H1 (cell line): Measurements from ENCODE around the gene CTSW. TPM values are rescaled to one million over a fixed set of nuclear protein-coding genes. Genes with fewer than 3 reads are reported as not detected.

Experiments
- CBX5 ChIP-seq: fragments of 300-800, 300-1000 bp; sonication (generic); IDR thresholded peaks from 2 replicates; pipeline ENCODE4 v1.7.1; 2016; ENCODE audit warnings: antibody characterized with exemption, low read length, low read depth
- CTBP2 ChIP-seq: IDR thresholded peaks from 2 replicates; pipeline ENCODE4 v1.7.0; 2011; ENCODE audit warnings: borderline replicate concordance, mild to moderate bottlenecking, moderate library complexity, mixed read lengths, low read length; ENCODE audit not compliant: insufficient read depth, insufficient read length
- FOSL1 ChIP-seq: IDR thresholded peaks from 2 replicates; pipeline ENCODE4 v1.6.1; 2011; ENCODE audit warnings: mild to moderate bottlenecking, low read depth, low read length, moderate library complexity; ENCODE audit not compliant: insufficient read depth
- RFX5 ChIP-seq: IDR thresholded peaks from 2 replicates; pipeline ENCODE4 v1.6.1; 2011; ENCODE audit warnings: low read depth, low read length, improper control_type of control experiment, borderline replicate concordance
- SAP30 ChIP-seq: fragments of 300-600 bp; sonication (generic); IDR thresholded peaks from 2 replicates; pipeline ENCODE4 v1.7.1; 2012; ENCODE audit warnings: low read length, moderate library complexity, mild to moderate bottlenecking, inconsistent platforms; ENCODE audit not compliant: insufficient read depth, insufficient replicate concordance
- polyA plus RNA-seq, 7 experiments: library from polyadenylated mRNA; depleted of rRNA in 3 of 7; stranded (reverse) in 5 of 7; unstranded in 2 of 7; fragments of >200 nt in 5 of 7; fragments of 200-250 nt in 2 of 7; gene quantifications; 1 replicate in 5 of 7; 2 replicates in 1 of 7; 4 replicates in 1 of 7; pipeline versions ENCODE4 v1.2.1 to v1.2.3, GENCODE V29; 2011 to 2013; ENCODE audit warnings: missing spikeins in 2 of 7, mixed read lengths in 2 of 7
- total RNA-seq: library from RNA; stranded (reverse); fragmentation: NEBNext Ultra II Directional; extraction: Animal tissue kit (Norgen Biotek cat#: 25700); gene quantifications from 2 replicates; pipeline ENCODE4 v1.2.1, GENCODE V29; 2021
- TF ChIP-seq, protein P1 (sequence below): IDR thresholded peaks from 2 replicates; pipeline ENCODE4 v1.6.1; 2012; ENCODE audit warnings: low read length, inconsistent platforms
- TF ChIP-seq, protein P2 (sequence below): fragments of 300-600 bp; sonication (generic); IDR thresholded peaks from 2 replicates; pipeline ENCODE4 v1.7.1; 2012; ENCODE audit warnings: low read length, moderate library complexity, mild to moderate bottlenecking, inconsistent platforms; ENCODE audit not compliant: insufficient replicate concordance

CTSW gene
- total and polyA plus RNA-seq, 2 of the 8 experiments (the other 6 are each of a cell fraction or from before 2014, with no cell fraction given), result not detected

DNA sequence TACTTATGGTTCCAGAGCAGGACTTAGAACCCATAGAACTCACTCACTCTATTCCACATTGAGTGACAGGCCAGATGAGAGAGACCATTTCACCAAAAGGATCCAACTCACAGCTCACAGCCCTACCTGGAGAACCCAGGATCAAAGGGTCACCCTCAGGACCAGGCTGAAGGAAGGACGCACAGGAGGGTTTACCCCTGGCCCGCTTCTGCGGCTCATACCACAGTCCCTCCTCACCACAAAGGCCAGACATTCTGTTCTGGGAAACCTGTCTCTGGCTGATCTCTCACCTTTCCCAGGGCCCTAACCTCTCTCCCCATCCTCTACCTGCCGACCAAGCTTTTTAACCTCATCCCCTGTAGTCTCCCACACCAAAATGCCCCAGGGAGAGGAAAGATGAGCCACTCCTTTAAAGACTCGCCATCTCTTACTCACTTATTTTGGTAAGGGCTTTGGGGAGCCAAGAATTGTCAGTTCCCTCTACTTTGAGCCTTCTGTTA is 15.9 kb downstream of the CTSW start (continued):
- TF ChIP-seq, protein P1, sequence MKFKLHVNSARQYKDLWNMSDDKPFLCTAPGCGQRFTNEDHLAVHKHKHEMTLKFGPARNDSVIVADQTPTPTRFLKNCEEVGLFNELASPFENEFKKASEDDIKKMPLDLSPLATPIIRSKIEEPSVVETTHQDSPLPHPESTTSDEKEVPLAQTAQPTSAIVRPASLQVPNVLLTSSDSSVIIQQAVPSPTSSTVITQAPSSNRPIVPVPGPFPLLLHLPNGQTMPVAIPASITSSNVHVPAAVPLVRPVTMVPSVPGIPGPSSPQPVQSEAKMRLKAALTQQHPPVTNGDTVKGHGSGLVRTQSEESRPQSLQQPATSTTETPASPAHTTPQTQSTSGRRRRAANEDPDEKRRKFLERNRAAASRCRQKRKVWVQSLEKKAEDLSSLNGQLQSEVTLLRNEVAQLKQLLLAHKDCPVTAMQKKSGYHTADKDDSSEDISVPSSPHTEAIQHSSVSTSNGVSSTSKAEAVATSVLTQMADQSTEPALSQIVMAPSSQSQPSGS, result no peak
- no peak for TF ChIP-seq CBX5
- TF ChIP-seq CTBP2, result no peak
- TF ChIP-seq, protein P2, sequence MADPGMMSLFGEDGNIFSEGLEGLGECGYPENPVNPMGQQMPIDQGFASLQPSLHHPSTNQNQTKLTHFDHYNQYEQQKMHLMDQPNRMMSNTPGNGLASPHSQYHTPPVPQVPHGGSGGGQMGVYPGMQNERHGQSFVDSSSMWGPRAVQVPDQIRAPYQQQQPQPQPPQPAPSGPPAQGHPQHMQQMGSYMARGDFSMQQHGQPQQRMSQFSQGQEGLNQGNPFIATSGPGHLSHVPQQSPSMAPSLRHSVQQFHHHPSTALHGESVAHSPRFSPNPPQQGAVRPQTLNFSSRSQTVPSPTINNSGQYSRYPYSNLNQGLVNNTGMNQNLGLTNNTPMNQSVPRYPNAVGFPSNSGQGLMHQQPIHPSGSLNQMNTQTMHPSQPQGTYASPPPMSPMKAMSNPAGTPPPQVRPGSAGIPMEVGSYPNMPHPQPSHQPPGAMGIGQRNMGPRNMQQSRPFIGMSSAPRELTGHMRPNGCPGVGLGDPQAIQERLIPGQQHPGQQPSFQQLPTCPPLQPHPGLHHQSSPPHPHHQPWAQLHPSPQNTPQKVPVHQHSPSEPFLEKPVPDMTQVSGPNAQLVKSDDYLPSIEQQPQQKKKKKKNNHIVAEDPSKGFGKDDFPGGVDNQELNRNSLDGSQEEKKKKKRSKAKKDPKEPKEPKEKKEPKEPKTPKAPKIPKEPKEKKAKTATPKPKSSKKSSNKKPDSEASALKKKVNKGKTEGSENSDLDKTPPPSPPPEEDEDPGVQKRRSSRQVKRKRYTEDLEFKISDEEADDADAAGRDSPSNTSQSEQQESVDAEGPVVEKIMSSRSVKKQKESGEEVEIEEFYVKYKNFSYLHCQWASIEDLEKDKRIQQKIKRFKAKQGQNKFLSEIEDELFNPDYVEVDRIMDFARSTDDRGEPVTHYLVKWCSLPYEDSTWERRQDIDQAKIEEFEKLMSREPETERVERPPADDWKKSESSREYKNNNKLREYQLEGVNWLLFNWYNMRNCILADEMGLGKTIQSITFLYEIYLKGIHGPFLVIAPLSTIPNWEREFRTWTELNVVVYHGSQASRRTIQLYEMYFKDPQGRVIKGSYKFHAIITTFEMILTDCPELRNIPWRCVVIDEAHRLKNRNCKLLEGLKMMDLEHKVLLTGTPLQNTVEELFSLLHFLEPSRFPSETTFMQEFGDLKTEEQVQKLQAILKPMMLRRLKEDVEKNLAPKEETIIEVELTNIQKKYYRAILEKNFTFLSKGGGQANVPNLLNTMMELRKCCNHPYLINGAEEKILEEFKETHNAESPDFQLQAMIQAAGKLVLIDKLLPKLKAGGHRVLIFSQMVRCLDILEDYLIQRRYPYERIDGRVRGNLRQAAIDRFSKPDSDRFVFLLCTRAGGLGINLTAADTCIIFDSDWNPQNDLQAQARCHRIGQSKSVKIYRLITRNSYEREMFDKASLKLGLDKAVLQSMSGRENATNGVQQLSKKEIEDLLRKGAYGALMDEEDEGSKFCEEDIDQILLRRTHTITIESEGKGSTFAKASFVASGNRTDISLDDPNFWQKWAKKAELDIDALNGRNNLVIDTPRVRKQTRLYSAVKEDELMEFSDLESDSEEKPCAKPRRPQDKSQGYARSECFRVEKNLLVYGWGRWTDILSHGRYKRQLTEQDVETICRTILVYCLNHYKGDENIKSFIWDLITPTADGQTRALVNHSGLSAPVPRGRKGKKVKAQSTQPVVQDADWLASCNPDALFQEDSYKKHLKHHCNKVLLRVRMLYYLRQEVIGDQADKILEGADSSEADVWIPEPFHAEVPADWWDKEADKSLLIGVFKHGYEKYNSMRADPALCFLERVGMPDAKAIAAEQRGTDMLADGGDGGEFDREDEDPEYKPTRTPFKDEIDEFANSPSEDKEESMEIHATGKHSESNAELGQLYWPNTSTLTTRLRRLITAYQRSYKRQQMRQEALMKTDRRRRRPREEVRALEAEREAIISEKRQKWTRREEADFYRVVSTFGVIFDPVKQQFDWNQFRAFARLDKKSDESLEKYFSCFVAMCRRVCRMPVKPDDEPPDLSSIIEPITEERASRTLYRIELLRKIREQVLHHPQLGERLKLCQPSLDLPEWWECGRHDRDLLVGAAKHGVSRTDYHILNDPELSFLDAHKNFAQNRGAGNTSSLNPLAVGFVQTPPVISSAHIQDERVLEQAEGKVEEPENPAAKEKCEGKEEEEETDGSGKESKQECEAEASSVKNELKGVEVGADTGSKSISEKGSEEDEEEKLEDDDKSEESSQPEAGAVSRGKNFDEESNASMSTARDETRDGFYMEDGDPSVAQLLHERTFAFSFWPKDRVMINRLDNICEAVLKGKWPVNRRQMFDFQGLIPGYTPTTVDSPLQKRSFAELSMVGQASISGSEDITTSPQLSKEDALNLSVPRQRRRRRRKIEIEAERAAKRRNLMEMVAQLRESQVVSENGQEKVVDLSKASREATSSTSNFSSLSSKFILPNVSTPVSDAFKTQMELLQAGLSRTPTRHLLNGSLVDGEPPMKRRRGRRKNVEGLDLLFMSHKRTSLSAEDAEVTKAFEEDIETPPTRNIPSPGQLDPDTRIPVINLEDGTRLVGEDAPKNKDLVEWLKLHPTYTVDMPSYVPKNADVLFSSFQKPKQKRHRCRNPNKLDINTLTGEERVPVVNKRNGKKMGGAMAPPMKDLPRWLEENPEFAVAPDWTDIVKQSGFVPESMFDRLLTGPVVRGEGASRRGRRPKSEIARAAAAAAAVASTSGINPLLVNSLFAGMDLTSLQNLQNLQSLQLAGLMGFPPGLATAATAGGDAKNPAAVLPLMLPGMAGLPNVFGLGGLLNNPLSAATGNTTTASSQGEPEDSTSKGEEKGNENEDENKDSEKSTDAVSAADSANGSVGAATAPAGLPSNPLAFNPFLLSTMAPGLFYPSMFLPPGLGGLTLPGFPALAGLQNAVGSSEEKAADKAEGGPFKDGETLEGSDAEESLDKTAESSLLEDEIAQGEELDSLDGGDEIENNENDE, result no peak
- TF ChIP-seq FOSL1, result no peak
- no peak for TF ChIP-seq RFX5
- no peak for TF ChIP-seq SAP30
- TF ChIP-seq, all 59 proteins: peak for 0
